Heart left ventricle (tissue), 16 donors: Measurements from ENCODE around the gene TMEM271. TPM values are rescaled to one million over a fixed set of nuclear protein-coding genes. Genes with fewer than 3 reads are reported as not detected.
A peak's percentile ranks its signal among the peaks of the same experiment; 100 is the strongest.

Source experiments
- ATAC-seq, 4 donors: fragments of 200-7000 bp; cut with Tn5 transposase; one replicate each; pipeline ENCODE4 v1.9.1; 2020 to 2022; ENCODE audit warnings: moderate library complexity in 4 of 4, mild to moderate bottlenecking in 3 of 4, moderate number of reproducible peaks in 1 of 4
- DNase-seq, 5 donors: peaks; one replicate each; pipeline ENCODE4 v3.0.0-alpha.2; 2020
- H3K27ac ChIP-seq, 12 donors: fragments of 200-600 bp; sonication (generic) in 4 of 12; one replicate each; pipeline versions ENCODE4 v1.5.0 to v1.8.0; 2016 to 2022; ENCODE audit warnings: mild to moderate bottlenecking in 2 of 12
- H3K27me3 ChIP-seq, 9 donors: fragments of 200-600 bp; sonication (generic) in 2 of 9; one replicate each; pipeline versions ENCODE4 v1.5.1 to v1.8.0; 2016 to 2022; ENCODE audit warnings: mild to moderate bottlenecking in 3 of 9
- H3K36me3 ChIP-seq, 9 donors: fragments of 200-600 bp; sonication (generic) in 2 of 9; one replicate each; pipeline versions ENCODE4 v1.5.0 to v1.8.0; 2018 to 2022; ENCODE audit warnings: mild to moderate bottlenecking in 2 of 9
- H3K4me1 ChIP-seq, 12 donors: fragments of 200-600 bp; sonication (generic) in 4 of 12; one replicate each; pipeline versions ENCODE4 v1.5.0 to v1.8.0; 2016 to 2022; ENCODE audit warnings: mild to moderate bottlenecking in 3 of 12
- H3K4me3 ChIP-seq, 12 donors: fragments of 200-600 bp; sonication (generic) in 4 of 12; one replicate each; pipeline versions ENCODE4 v1.5.0 to v1.8.0; 2017 to 2022; ENCODE audit warnings: mild to moderate bottlenecking in 9 of 12, moderate library complexity in 4 of 12
- H3K9me3 ChIP-seq, 12 donors: fragments of 200-600 bp; sonication (generic) in 4 of 12; one replicate each; pipeline versions ENCODE4 v1.5.0 to v1.8.0; 2016 to 2022; ENCODE audit warnings: mild to moderate bottlenecking in 1 of 12
- CTCF ChIP-seq, 12 donors: fragments of 200-600 bp; sonication (generic) in 4 of 12; IDR thresholded peaks; one replicate each; pipeline versions ENCODE4 v1.5.0 to v1.8.0; 2018 to 2022; ENCODE audit warnings: antibody characterized with exemption in 12 of 12, mild to moderate bottlenecking in 5 of 12
- POLR2A ChIP-seq, 2 donors: fragments of 450-650 bp; IDR thresholded peaks; one replicate each; pipeline ENCODE4 v1.6.1; 2017; ENCODE audit warnings: antibody characterized with exemption in 2 of 2, mild to moderate bottlenecking in 2 of 2, moderate library complexity in 2 of 2
- WGBS, 4 donors: extraction: QIAGEN DNeasy Blood & Tissue Kit in 2 of 4; methylation state at CpG; one replicate each; pipeline versions ENCODE4 v1.1.5 to v1.1.7; 2013 to 2018; 5-methylcytosine and 5-hydroxymethylcytosine counted together
- intact Hi-C, 10 donors: fragments of 100-400 bp; cut with DNase I; formaldehyde crosslinking; loops; one replicate each; pipeline versions ENCODE4 v1.11.1 to v1.14.2; 2022
- polyA plus RNA-seq, 2 donors: library from polyadenylated mRNA; stranded (reverse); fragments of 200-250 nt; gene quantifications; one replicate each; pipeline ENCODE4 v1.2.3, GENCODE V29; 2013
- total RNA-seq, 9 donors: library from RNA; depleted of rRNA in 2 of 9; stranded (reverse); fragments of >200 nt in 2 of 9; fragmentation: NEBNext Ultra II Directional in 3 of 9; extraction: Animal tissue kit (Norgen Biotek cat#: 25700) in 3 of 9; gene quantifications; one replicate each; pipeline versions ENCODE4 v1.1.0 to v1.2.4, GENCODE V29; 2016 to 2023
- donor health status: ischemic (EF 13 %, LVEDD 7.1; RV severe dilation, severe dysfunction).
- donor health status: healthy with polysubstance abuse.
- donor health status: DM: no; HTN: yes; CAD: no.
- donor health status: DM: no; HTN: no; CAD: no.
- donor health status: ischemic (EF 25% LVEDD 6.9; RV normal size, moderate dysfunction).
- donor health status: ischemic (EF 25% LVEDD 5.7; RV mildly dilated, moderate dysfunction).
- donor health status: healthy.
- donor health status: DM: yes; HTN: yes; CAD: no.
- donor health status: ischemic (EF 35%, LVEDD 5.7; RV mildly dilated, moderate dysfunction).
- donor health status: nonischemic (EF 11% LVEDD 7.7; RV severe dilation, severe dysfunction).
- donor health status: DM: yes; HTN: yes; CAD: no.
- donor health status: PGD.
- donor health status: ischemic (EF 29% LVEDD 5.4; RV normal size, mild dysfunction).
- donor health status: nonischemic (EF 23%, LVEDD 6.1; RV moderate dilation, normal function).

Gene TMEM271
- total and polyA plus RNA-seq, 11 donors = not detected

GRCh38 chr4:616911-617643, 41.0 kb upstream of the TMEM271 start:
- peak in 1 of 5 donors; percentile 16 for DNase-seq
- Histone ChIP-seq H3K27ac (no peak overlapping the region), H3K4me3 (no peak overlapping the region), H3K4me1 (no peaks in the 10 kb centered on the region), H3K9me3 (no peaks in the 10 kb centered on the region), H3K36me3 (no peaks in the 10 kb centered on the region), H3K27me3 (peaks cover 0 to 25% (median 2%) of the 10 kb centered on the region in 9 donors)
- no peak for TF ChIP-seq CTCF (IDR thresholded peaks at IDR 0.05)
- no peak for TF ChIP-seq POLR2A (IDR thresholded peaks at IDR 0.05)
- ATAC-seq = no peak
- WGBS, 4 donors = 94 to 97% (median 94%) methylated on average over 8 to 27 of the region's 27 CpGs
- intact Hi-C loops = no loop called here

GRCh38 chr4:616091-616490, 40.0 kb upstream of the TMEM271 start:
- DNase-seq (no peak), ATAC-seq (no peak)
- intact Hi-C loops = no loop called here
- TF ChIP-seq CTCF (IDR thresholded peaks at IDR 0.05) (no peak), POLR2A (IDR thresholded peaks at IDR 0.05) (no peak)
- Histone ChIP-seq H3K27me3 (peaks cover 0 to 35% (median 2%) of the 10 kb centered on the region in 9 donors), H3K27ac (no peak overlapping the region), H3K4me1 (no peaks in the 10 kb centered on the region), H3K9me3 (no peaks in the 10 kb centered on the region), H3K4me3 (no peak overlapping the region), H3K36me3 (no peaks in the 10 kb centered on the region)
- 59 to 72% (median 70%) methylated on average over 1 of the region's 1 CpG for WGBS, 4 donors

GRCh38 chr4:613126-613525, 37.0 kb upstream of the TMEM271 start:
- no peak for TF ChIP-seq CTCF (IDR thresholded peaks at IDR 0.05)
- TF ChIP-seq POLR2A (IDR thresholded peaks at IDR 0.05) = no peak
- Histone ChIP-seq H3K27ac (no peak overlapping the region), H3K36me3 (no peaks in the 10 kb centered on the region), H3K4me1 (no peaks in the 10 kb centered on the region), H3K4me3 (no peak overlapping the region), H3K9me3 (peaks cover 0 to 4% (median 0%) of the 10 kb centered on the region in 12 donors), H3K27me3 (peaks cover 0 to 46% (median 2%) of the 10 kb centered on the region in 9 donors)
- intact Hi-C loops = no loop called here
- ATAC-seq (no peak), DNase-seq (no peak)
- WGBS, 4 donors = 80 to 94% (median 86%) methylated on average over 8 to 9 of the region's 9 CpGs

GRCh38 chr4:612749-613125, 36.6 kb upstream of the TMEM271 start:
- 79 to 89% (median 83%) methylated on average over 3 to 7 of the region's 7 CpGs for WGBS, 4 donors
- Histone ChIP-seq H3K27ac (no peak overlapping the region), H3K27me3 (peaks cover 0 to 42% (median 2%) of the 10 kb centered on the region in 9 donors), H3K4me1 (no peaks in the 10 kb centered on the region), H3K36me3 (no peaks in the 10 kb centered on the region), H3K4me3 (no peak overlapping the region), H3K9me3 (peaks cover 0 to 4% (median 0%) of the 10 kb centered on the region in 12 donors)
- no peak for TF ChIP-seq POLR2A (IDR thresholded peaks at IDR 0.05)
- no peak for TF ChIP-seq CTCF (IDR thresholded peaks at IDR 0.05)
- ATAC-seq = no peak
- no peak for DNase-seq
- intact Hi-C loops = no loop called here
